DOHH2 (cell line): ENCODE data around the gene ARHGAP6.

Source experiments
- H3F3A ChIP-seq: fragments of 200-600 bp; sonication (generic), shearing (Covaris generic); 2 replicates; pipeline ENCODE4 v1.6.0; 2016; ENCODE audit warnings: antibody characterized with exemption, mild to moderate bottlenecking; ENCODE audit not compliant: control insufficient read depth, insufficient read depth
- H3K27ac ChIP-seq: fragments of 200-600 bp; sonication (generic); 2 replicates; pipeline ENCODE4 v1.5.1; 2014; ENCODE audit warnings: low read depth, mild to moderate bottlenecking, low read length, moderate library complexity
- H3K27me3 ChIP-seq: fragments of 200-600 bp; sonication (generic); 2 replicates; pipeline ENCODE4 v1.6.1; 2014; ENCODE audit warnings: mild to moderate bottlenecking, low read length, mixed read lengths; ENCODE audit not compliant: control insufficient read depth
- H3K36me3 ChIP-seq: fragments of 200-600 bp; sonication (generic); 2 replicates; pipeline ENCODE4 v1.6.1; 2014; ENCODE audit warnings: mild to moderate bottlenecking, low read length, moderate library complexity, mixed read lengths; ENCODE audit not compliant: control insufficient read depth
- H3K4me1 ChIP-seq: fragments of 200-600 bp; sonication (generic); 2 replicates; pipeline ENCODE4 v1.6.1; 2014; ENCODE audit warnings: mild to moderate bottlenecking, low read length, mixed read lengths; ENCODE audit not compliant: control insufficient read depth
- H3K4me2 ChIP-seq: fragments of 200-600 bp; sonication (generic); 2 replicates; pipeline ENCODE4 v1.6.0; 2014; ENCODE audit warnings: mild to moderate bottlenecking, low read length, moderate library complexity
- H3K4me3 ChIP-seq: fragments of 200-600 bp; sonication (generic); 2 replicates; pipeline ENCODE4 v1.5.1; 2014; ENCODE audit warnings: mild to moderate bottlenecking, low read length, mixed read lengths
- H3K79me2 ChIP-seq: fragments of 200-600 bp; sonication (generic); 2 replicates; pipeline ENCODE4 v1.6.1; 2014; ENCODE audit warnings: mild to moderate bottlenecking, low read length, mixed read lengths; ENCODE audit not compliant: control insufficient read depth
- H3K9me2 ChIP-seq: fragments of 200-600 bp; sonication (generic); replicated peaks from 2 replicates; pipeline ENCODE4 v1.6.1; 2014; ENCODE audit warnings: mild to moderate bottlenecking, low read length, mixed read lengths; ENCODE audit not compliant: control insufficient read depth
- H3K9me3 ChIP-seq: fragments of 200-600 bp; sonication (generic); 2 replicates; pipeline ENCODE4 v1.6.1; 2014; ENCODE audit warnings: antibody characterized with exemption, low read length, mixed read lengths; ENCODE audit not compliant: control insufficient read depth, insufficient read depth
- H4K20me1 ChIP-seq: fragments of 200-600 bp; sonication (generic); 2 replicates; pipeline ENCODE4 v1.6.0; 2014; ENCODE audit warnings: low read depth, mild to moderate bottlenecking, antibody characterized with exemption, low read length, moderate library complexity; ENCODE audit not compliant: control insufficient read depth, insufficient read depth
- EZH2phosphoT487 ChIP-seq: fragments of 200-600 bp; sonication (generic); IDR thresholded peaks from 2 replicates; pipeline ENCODE4 v1.6.1; 2017; ENCODE audit warnings: borderline replicate concordance, mild to moderate bottlenecking, antibody characterized with exemption, low read length, moderate library complexity, mixed read lengths
- TF ChIP-seq, protein P1 (sequence below): fragments of 200-600 bp; sonication (generic); IDR thresholded peaks from one replicate; pipeline ENCODE4 v1.5.1; 2014; ENCODE audit warnings: antibody characterized with exemption, mild to moderate bottlenecking, low read depth, low read length; ENCODE audit not compliant: poor library complexity, severe bottlenecking

The ARHGAP6 gene

DNA sequence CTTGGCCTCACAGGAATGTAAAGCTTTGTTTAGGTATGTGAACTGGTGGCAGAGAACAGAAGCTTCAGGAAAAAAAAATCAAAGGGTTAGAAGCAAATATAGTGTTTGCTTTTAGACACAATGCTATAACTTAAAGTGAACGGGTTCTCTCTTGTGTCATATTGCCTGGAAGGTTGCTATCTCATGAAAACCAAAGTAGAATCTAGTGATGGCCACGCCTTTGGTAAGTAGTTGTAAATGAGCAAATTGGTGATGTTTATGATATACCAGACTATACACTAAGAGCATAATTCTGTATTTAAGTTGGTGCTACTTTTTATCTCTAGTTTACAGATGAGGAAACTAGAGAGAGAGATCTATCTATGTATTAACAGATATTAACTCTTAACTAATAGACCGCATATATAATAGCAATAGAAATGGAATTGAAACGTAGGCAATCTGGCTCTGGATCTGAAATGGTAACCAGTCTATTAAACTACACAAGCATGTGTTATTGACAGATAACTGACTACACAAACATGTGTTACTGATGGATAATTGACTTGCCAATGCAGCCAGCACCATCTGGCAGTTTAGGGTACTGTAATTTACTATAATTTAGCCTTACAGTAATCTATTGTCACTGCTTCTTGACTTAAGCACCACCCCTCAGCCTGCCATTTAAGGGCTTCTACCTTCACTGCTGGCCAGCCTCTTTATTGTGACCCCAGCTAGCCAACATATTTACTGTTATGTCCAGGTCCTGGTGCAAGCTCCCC is 513.7 kb downstream of the ARHGAP6 start:
- Histone ChIP-seq H3K4me2 (no peak overlapping the region), H3K36me3 (no peaks in the 10 kb centered on the region), H3K4me1 (no peaks in the 10 kb centered on the region), H4K20me1 (no peaks in the 10 kb centered on the region), H3K9me3 (no peaks in the 10 kb centered on the region), H3K27me3 (no peaks in the 10 kb centered on the region), H3K79me2 (no peaks in the 10 kb centered on the region), H3F3A (no peaks in the 10 kb centered on the region), H3K27ac (no peak overlapping the region), H3K9me2 (no peaks in the 10 kb centered on the region), H3K4me3 (no peak overlapping the region)
- no peak for TF ChIP-seq EZH2phosphoT487
- TF ChIP-seq, protein P1, sequence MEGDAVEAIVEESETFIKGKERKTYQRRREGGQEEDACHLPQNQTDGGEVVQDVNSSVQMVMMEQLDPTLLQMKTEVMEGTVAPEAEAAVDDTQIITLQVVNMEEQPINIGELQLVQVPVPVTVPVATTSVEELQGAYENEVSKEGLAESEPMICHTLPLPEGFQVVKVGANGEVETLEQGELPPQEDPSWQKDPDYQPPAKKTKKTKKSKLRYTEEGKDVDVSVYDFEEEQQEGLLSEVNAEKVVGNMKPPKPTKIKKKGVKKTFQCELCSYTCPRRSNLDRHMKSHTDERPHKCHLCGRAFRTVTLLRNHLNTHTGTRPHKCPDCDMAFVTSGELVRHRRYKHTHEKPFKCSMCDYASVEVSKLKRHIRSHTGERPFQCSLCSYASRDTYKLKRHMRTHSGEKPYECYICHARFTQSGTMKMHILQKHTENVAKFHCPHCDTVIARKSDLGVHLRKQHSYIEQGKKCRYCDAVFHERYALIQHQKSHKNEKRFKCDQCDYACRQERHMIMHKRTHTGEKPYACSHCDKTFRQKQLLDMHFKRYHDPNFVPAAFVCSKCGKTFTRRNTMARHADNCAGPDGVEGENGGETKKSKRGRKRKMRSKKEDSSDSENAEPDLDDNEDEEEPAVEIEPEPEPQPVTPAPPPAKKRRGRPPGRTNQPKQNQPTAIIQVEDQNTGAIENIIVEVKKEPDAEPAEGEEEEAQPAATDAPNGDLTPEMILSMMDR, result no peak

DNA sequence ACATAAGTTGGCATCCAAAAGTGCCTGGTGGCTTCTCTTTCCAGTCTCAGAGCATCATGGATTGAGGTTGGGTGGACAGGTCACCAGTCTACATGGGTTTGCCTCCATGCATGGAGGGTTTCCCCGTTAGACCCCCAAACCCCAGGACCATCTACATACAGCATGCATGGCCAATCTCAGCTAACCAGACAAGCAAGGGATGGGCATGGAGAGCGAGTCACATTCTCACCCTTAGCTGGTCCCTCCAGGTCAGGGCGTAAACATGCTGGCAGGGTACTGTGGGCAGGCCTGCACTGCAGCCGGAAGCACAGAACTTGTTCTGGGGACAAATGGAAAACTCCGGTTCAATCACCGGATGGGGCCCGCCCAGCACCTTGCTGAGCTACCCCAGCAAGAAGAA is 517.3 kb downstream of the ARHGAP6 start:
- Histone ChIP-seq H3K36me3 (no peaks in the 10 kb centered on the region), H3K9me3 (no peaks in the 10 kb centered on the region), H3F3A (no peaks in the 10 kb centered on the region), H3K4me2 (no peak overlapping the region), H3K4me3 (no peak overlapping the region), H4K20me1 (no peaks in the 10 kb centered on the region), H3K27me3 (no peaks in the 10 kb centered on the region), H3K27ac (no peak overlapping the region), H3K4me1 (no peaks in the 10 kb centered on the region), H3K79me2 (no peaks in the 10 kb centered on the region), H3K9me2 (no peaks in the 10 kb centered on the region)
- TF ChIP-seq, protein P1, result no peak
- no peak for TF ChIP-seq EZH2phosphoT487

DNA sequence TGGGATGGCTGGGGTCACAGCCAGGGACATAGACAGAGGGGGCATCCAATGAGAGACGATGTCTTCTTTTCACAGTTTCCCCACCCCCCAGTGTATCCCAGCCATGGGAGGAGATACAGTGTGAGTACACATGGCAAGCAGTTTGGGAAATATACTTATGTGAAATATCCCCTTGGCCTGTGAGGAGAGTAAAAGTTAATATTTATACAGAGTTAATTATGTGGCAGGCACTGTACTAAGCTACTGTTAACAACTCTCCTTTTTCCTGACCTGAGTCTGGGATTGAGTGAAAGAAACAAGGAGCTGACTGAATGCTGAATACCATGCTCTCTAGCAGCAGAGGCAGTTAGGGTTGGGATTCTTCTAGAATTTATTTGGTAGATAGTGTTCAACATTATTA is 519.3 kb downstream of the ARHGAP6 start:
- Histone ChIP-seq H3K4me1 (no peaks in the 10 kb centered on the region), H3K4me2 (no peak overlapping the region), H3F3A (no peaks in the 10 kb centered on the region), H3K27ac (no peak overlapping the region), H3K9me2 (no peaks in the 10 kb centered on the region), H3K79me2 (no peaks in the 10 kb centered on the region), H3K27me3 (no peaks in the 10 kb centered on the region), H4K20me1 (no peaks in the 10 kb centered on the region), H3K4me3 (no peak overlapping the region), H3K9me3 (no peaks in the 10 kb centered on the region), H3K36me3 (no peaks in the 10 kb centered on the region)
- no peak for TF ChIP-seq EZH2phosphoT487
- TF ChIP-seq, protein P1, result no peak
